Measurements from ENCODE around the gene G6PD. TPM values are rescaled to one million over a fixed set of nuclear protein-coding genes. Genes with fewer than 3 reads are reported as not detected.
"Not testable (repeated sequence)": the region's sequence is repeated elsewhere in the genome, so short reads cannot be mapped to it uniquely, and the experiment has no call there.

The G6PD gene
- total and polyA plus RNA-seq, 4 donors: 1.9 to 23.6 (median 5.5) TPM

- H3K9me3 ChIP-seq (ENCODE audit: control insufficient read depth in 4 of 4, low read length in 3 of 4): no peaks in the 10 kb centered on the region
- H3K36me3 ChIP-seq (ENCODE audit: control insufficient read depth in 4 of 4, insufficient read depth in 3 of 4, low read depth in 1 of 4, low read length in 3 of 4): peaks cover 3 to 18% (median 3%) of the 10 kb centered on the region in 4 donors
- H3K4me1 ChIP-seq (ENCODE audit: control insufficient read depth in 4 of 4, insufficient read depth in 4 of 4, low read length in 3 of 4): no peaks in the 10 kb centered on the region
- DNase-seq (ENCODE audit: low spot score): no peak
- TF ChIP-seq YY1 (IDR thresholded peaks at IDR 0.05): no peak
- TF ChIP-seq HNF4G (IDR thresholded peaks at IDR 0.05): no peak
- TF ChIP-seq RXRA (IDR thresholded peaks at IDR 0.05): no peak
- TF ChIP-seq EGR1 (IDR thresholded peaks at IDR 0.05; ENCODE audit: low read depth in 2 of 2): no peak
- no peak overlapping the region for H3K9ac ChIP-seq (ENCODE audit: low read depth in 1 of 2, low read length in 2 of 2)
- no peaks in the 10 kb centered on the region for H3K27me3 ChIP-seq (ENCODE audit: control insufficient read depth in 4 of 4, insufficient read depth in 4 of 4, low read length in 3 of 4)
- no peak overlapping the region for H3K4me3 ChIP-seq (ENCODE audit: low read depth in 1 of 3, low read length in 3 of 3)
- no peak overlapping the region for H3K27ac ChIP-seq (ENCODE audit: low read depth in 1 of 2, low read length in 2 of 2)
- 85% methylated on average over 3 of the region's 3 CpGs for WGBS
Measured at GRCh38 chrX:154502989-154503388, 43.7 kb downstream of the G6PD start.

- DNase-seq (ENCODE audit: low spot score): no peak
- H3K27me3 ChIP-seq (ENCODE audit: control insufficient read depth in 4 of 4, insufficient read depth in 4 of 4, low read length in 3 of 4): no peaks in the 10 kb centered on the region
- peaks cover 0 to 14% (median 1%) of the 10 kb centered on the region in 4 donors for H3K36me3 ChIP-seq (ENCODE audit: control insufficient read depth in 4 of 4, insufficient read depth in 3 of 4, low read depth in 1 of 4, low read length in 3 of 4)
- TF ChIP-seq GABPA (IDR thresholded peaks at IDR 0.05 in 1 of 2, conservative IDR thresholded peaks at IDR 0.05 in 1 of 2) (no peak), FOXA1 (IDR thresholded peaks at IDR 0.05) (no peak), JUND (IDR thresholded peaks at IDR 0.05) (no peak), TAF1 (conservative IDR thresholded peaks at IDR 0.05) (no peak), FOXA2 (IDR thresholded peaks at IDR 0.05) (no peak), HNF4G (IDR thresholded peaks at IDR 0.05) (no peak), YY1 (IDR thresholded peaks at IDR 0.05) (no peak), HNF4A (conservative IDR thresholded peaks at IDR 0.05) (no peak), ZBTB33 (IDR thresholded peaks at IDR 0.05) (no peak), SP1 (IDR thresholded peaks at IDR 0.05) (no peak), MAX (IDR thresholded peaks at IDR 0.05) (no peak), NR2F2 (IDR thresholded peaks at IDR 0.05) (no peak), RAD21 (IDR thresholded peaks at IDR 0.05) (no peak), RXRA (IDR thresholded peaks at IDR 0.05) (no peak)
- TF ChIP-seq, protein P1, sequence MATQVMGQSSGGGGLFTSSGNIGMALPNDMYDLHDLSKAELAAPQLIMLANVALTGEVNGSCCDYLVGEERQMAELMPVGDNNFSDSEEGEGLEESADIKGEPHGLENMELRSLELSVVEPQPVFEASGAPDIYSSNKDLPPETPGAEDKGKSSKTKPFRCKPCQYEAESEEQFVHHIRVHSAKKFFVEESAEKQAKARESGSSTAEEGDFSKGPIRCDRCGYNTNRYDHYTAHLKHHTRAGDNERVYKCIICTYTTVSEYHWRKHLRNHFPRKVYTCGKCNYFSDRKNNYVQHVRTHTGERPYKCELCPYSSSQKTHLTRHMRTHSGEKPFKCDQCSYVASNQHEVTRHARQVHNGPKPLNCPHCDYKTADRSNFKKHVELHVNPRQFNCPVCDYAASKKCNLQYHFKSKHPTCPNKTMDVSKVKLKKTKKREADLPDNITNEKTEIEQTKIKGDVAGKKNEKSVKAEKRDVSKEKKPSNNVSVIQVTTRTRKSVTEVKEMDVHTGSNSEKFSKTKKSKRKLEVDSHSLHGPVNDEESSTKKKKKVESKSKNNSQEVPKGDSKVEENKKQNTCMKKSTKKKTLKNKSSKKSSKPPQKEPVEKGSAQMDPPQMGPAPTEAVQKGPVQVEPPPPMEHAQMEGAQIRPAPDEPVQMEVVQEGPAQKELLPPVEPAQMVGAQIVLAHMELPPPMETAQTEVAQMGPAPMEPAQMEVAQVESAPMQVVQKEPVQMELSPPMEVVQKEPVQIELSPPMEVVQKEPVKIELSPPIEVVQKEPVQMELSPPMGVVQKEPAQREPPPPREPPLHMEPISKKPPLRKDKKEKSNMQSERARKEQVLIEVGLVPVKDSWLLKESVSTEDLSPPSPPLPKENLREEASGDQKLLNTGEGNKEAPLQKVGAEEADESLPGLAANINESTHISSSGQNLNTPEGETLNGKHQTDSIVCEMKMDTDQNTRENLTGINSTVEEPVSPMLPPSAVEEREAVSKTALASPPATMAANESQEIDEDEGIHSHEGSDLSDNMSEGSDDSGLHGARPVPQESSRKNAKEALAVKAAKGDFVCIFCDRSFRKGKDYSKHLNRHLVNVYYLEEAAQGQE (IDR thresholded peaks at IDR 0.05): no peak
- TF ChIP-seq, protein P2, sequence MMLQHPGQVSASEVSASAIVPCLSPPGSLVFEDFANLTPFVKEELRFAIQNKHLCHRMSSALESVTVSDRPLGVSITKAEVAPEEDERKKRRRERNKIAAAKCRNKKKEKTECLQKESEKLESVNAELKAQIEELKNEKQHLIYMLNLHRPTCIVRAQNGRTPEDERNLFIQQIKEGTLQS (IDR thresholded peaks at IDR 0.05): no peak
- TF ChIP-seq, protein P3, sequence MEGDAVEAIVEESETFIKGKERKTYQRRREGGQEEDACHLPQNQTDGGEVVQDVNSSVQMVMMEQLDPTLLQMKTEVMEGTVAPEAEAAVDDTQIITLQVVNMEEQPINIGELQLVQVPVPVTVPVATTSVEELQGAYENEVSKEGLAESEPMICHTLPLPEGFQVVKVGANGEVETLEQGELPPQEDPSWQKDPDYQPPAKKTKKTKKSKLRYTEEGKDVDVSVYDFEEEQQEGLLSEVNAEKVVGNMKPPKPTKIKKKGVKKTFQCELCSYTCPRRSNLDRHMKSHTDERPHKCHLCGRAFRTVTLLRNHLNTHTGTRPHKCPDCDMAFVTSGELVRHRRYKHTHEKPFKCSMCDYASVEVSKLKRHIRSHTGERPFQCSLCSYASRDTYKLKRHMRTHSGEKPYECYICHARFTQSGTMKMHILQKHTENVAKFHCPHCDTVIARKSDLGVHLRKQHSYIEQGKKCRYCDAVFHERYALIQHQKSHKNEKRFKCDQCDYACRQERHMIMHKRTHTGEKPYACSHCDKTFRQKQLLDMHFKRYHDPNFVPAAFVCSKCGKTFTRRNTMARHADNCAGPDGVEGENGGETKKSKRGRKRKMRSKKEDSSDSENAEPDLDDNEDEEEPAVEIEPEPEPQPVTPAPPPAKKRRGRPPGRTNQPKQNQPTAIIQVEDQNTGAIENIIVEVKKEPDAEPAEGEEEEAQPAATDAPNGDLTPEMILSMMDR (IDR thresholded peaks at IDR 0.05; ENCODE audit: low read depth, low read length, missing input control): no peak
- no peak overlapping the region for H3K4me3 ChIP-seq (ENCODE audit: low read depth in 1 of 3, low read length in 3 of 3)
- H3K27ac ChIP-seq (ENCODE audit: low read depth in 1 of 2, low read length in 2 of 2): no peak overlapping the region
- 85% methylated on average over 8 of the region's 8 CpGs for WGBS
- no peak overlapping the region for H3K9ac ChIP-seq (ENCODE audit: low read depth in 1 of 2, low read length in 2 of 2)
- no peaks in the 10 kb centered on the region for H3K4me1 ChIP-seq (ENCODE audit: control insufficient read depth in 4 of 4, insufficient read depth in 4 of 4, low read length in 3 of 4)
- no peaks in the 10 kb centered on the region for H3K9me3 ChIP-seq (ENCODE audit: control insufficient read depth in 4 of 4, low read length in 3 of 4)
Measured at GRCh38 chrX:154502098-154502497, 44.5 kb downstream of the G6PD start.

DNA sequence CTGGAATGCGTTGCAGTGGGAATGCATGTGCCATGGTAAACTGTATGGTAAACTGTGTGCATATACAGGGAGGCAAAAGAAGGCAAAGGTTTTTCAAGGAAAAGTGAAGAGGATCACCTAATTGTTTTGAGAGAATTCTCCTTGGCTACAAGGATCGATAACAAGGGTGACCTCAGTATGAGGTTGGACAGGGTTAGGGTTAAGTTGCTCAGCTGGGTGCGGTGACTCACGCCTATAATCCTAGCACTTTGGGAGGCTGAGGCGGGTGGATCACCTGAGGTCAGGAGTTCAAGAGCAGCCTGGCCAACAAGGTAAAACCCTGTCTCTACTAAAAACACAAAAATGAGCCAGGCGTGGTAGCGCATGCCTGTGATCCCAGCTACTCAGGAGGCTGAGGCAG, 45.2 kb downstream of the G6PD start:
- not testable (repeated sequence) for H3K4me1 ChIP-seq (ENCODE audit: control insufficient read depth in 4 of 4, insufficient read depth in 4 of 4, low read length in 3 of 4); DNase-seq (ENCODE audit: low spot score); H3K36me3 ChIP-seq (ENCODE audit: control insufficient read depth in 4 of 4, insufficient read depth in 3 of 4, low read depth in 1 of 4, low read length in 3 of 4); H3K4me3 ChIP-seq (ENCODE audit: low read depth in 1 of 3, low read length in 3 of 3); H3K9me3 ChIP-seq (ENCODE audit: control insufficient read depth in 4 of 4, low read length in 3 of 4); H3K9ac ChIP-seq (ENCODE audit: low read depth in 1 of 2, low read length in 2 of 2); H3K27me3 ChIP-seq (ENCODE audit: control insufficient read depth in 4 of 4, insufficient read depth in 4 of 4, low read length in 3 of 4); H3K27ac ChIP-seq (ENCODE audit: low read depth in 1 of 2, low read length in 2 of 2)
- WGBS: 91% methylated on average over 7 of the region's 7 CpGs

GRCh38 chrX:154496591-154497137, 50.0 kb downstream of the G6PD start:
- not testable (repeated sequence) for H3K36me3 ChIP-seq (ENCODE audit: control insufficient read depth in 4 of 4, insufficient read depth in 3 of 4, low read depth in 1 of 4, low read length in 3 of 4)
- 94% methylated on average over 4 of the region's 4 CpGs for WGBS

More at GRCh38 chrX:154496591-154497137, 50.0 kb downstream of the G6PD start:
- not testable (repeated sequence) for H3K9ac ChIP-seq (ENCODE audit: low read depth in 1 of 2, low read length in 2 of 2); DNase-seq (ENCODE audit: low spot score); H3K27me3 ChIP-seq (ENCODE audit: control insufficient read depth in 4 of 4, insufficient read depth in 4 of 4, low read length in 3 of 4); H3K4me3 ChIP-seq (ENCODE audit: low read depth in 1 of 3, low read length in 3 of 3); H3K4me1 ChIP-seq (ENCODE audit: control insufficient read depth in 4 of 4, insufficient read depth in 4 of 4, low read length in 3 of 4); H3K9me3 ChIP-seq (ENCODE audit: control insufficient read depth in 4 of 4, low read length in 3 of 4); H3K27ac ChIP-seq (ENCODE audit: low read depth in 1 of 2, low read length in 2 of 2)
